HG02938 (cell line): ENCODE results near the gene FAM117B.
"Not testable (repeated sequence)": the region's sequence is repeated elsewhere in the genome, so short reads cannot be mapped to it uniquely, and the experiment has no call there.

Source experiments
- ATAC-seq: cut with Tn5 transposase; IDR thresholded peaks from one replicate; pipeline ENCODE4 v1.9.1; 2021; ENCODE audit warnings: mild to moderate bottlenecking, moderate library complexity; ENCODE audit not compliant: unreplicated experiment

FAM117B gene

DNA sequence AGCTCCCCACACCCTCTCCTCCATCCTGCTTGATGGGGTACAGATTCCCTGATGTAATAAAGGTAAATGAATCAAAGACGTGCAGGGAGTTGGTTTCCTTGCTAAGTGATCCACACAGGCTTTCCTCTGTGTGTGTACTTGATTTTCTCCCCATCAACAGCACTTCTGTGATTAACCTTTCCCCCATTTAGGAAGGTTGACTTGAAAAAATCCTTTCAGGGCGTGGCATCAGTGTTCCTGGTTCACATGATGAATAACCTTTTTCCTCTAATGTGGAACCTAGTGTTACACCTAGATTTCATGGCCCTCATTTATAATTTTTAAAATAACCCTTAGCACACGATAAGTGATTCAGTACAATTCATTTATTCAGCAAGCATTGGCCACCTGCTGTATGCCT lies 121.8 kb downstream of the FAM117B start:
- no peak for ATAC-seq

GRCh38 chr2:202757339-202757738 lies 122.6 kb downstream of the FAM117B start:
- no peak for ATAC-seq

GRCh38 chr2:202758128-202758527 lies 123.4 kb downstream of the FAM117B start:
- ATAC-seq: no peak

DNA sequence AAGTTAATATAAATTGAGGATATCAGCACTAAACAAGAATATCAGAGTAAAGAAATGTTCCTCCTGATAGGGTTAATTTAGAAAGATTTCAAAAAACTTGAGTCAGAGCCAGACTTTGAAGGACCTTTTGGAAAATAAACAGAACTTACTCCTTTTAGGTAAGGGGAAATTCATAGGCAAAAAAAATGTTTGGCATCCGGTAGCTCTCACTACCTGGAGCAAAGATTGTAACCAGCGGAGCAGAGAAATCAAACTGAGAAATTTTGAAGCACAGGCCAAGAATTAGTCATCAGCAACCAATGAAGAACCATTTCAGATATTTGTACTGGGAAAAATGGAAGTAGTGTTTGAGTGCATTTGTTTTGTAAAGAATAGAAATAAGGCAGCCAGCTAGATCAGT lies 123.8 kb downstream of the FAM117B start:
- ATAC-seq: no peak

DNA sequence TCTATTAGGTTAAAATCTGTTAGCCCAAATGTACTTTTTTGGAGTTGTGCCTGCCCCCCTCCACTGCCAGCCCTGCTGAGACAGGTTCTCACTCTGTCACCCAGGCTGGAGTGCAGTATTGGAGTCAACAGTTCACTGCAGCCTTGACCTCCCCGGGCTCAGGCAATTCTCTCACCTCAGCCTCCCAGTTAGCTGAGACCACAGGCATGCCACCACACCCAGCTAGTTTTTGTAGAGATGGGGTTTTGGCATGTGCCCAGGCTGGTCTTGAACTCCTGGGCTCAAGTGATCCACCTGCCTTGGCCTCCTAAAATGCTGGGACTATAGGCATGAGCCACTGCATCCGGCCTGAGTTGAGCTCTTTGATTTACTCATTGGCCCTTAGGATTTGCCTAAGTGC lies 126.1 kb downstream of the FAM117B start:
- ATAC-seq: no peak

GRCh38 chr2:202762556-202762955 lies 127.8 kb downstream of the FAM117B start:
- no peak for ATAC-seq

GRCh38 chr2:202763916-202764315 lies 129.1 kb downstream of the FAM117B start:
- no peak for ATAC-seq

- no peak for ATAC-seq
Observed at GRCh38 chr2:202764991-202765390, 130.2 kb downstream of the FAM117B start.

DNA sequence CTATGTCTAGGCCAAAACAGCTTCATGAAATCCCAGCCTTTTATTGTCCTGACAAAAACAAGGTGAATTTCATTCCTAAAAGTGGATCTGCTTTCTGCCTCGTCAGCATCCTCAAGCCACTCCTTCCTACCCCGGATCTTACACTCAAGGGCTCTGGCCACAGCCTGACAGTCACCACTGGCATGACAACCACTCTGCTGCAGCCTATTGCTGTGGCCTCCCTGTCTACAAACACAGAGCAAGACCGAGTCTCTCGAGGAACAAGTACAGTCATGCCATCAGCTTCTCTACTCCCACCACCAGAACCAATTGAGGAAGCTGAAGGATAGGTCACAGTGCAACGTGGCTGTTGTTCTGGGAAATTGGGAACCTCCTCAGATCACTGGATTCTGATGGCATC lies 130.7 kb downstream of the FAM117B start:
- ATAC-seq: no peak

GRCh38 chr2:202768273-202768672 lies 133.5 kb downstream of the FAM117B start:
- no peak for ATAC-seq

GRCh38 chr2:202769201-202769600 lies 134.4 kb downstream of the FAM117B start:
- no peak for ATAC-seq

GRCh38 chr2:202771336-202771735 lies 136.6 kb downstream of the FAM117B start:
- ATAC-seq: no peak

DNA sequence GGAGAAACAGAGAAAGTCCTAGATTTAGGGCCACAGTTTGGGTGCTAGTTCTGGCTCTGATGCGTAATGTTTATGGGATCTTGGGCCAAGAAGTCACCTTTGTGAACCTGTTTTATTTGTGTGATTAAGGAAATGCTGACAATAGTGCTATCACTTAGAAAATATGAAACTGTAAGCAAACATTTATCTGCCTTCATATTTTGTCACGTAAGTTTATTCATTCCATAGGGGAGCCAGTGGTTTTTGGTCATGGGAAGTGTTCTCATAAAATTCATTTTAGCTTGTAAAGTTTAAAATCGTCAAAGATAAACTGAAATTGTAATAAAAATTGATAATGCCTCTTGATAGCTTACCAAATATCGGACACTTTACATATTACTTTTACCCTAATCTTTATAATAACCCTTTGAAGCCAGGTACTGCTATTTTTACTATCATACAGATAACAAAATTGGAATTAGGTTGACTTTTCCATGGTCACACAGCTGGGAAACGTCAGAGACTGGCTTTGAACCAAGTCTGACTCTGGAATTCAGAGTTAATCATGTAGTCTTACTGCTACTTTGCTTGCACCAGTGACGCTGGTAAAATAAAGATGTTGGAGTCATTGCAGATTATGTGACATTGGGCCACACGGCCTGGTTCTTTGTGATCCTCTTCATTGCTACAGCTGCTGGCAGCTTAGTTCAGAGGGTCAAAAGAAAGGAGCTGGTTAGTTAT lies 137.1 kb downstream of the FAM117B start:
- ATAC-seq: no peak

DNA sequence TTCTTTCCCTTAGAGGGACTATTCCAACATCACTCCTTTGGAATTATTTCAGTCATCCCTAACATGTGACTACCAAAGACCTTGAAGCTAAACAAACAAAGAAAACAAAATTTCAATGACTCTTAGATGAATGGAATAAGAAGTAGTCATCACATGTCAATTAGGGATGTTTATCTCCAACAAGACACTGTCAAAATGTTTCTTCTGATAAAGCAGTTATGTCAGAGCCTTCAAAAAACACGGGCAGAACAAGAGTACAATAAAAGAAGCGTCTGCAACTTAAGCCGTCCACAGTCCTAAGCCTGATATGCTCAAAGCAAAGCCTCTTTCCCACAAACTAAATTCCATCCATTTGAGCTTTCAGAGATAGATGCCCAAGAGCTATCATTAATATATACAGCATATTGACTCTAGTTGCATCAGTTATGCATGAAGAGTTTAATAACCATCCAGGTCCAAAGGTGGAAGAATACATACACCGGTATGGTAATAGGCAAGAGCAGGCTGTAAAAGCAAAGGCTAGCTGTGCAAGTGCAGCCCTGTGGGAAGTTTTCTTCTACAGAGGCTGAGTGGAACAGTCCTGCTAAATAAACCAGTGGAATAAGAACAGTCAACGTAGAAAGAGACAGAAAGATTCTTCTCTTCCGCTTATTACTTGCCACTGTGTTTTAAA lies 138.7 kb downstream of the FAM117B start:
- no peak for ATAC-seq

- ATAC-seq: no peak
Observed at GRCh38 chr2:202774104-202774503, 139.3 kb downstream of the FAM117B start.

GRCh38 chr2:202778217-202778616 lies 143.4 kb downstream of the FAM117B start:
- ATAC-seq: no peak

GRCh38 chr2:202780514-202781021 lies 145.8 kb downstream of the FAM117B start:
- peak; percentile 97 for ATAC-seq

DNA sequence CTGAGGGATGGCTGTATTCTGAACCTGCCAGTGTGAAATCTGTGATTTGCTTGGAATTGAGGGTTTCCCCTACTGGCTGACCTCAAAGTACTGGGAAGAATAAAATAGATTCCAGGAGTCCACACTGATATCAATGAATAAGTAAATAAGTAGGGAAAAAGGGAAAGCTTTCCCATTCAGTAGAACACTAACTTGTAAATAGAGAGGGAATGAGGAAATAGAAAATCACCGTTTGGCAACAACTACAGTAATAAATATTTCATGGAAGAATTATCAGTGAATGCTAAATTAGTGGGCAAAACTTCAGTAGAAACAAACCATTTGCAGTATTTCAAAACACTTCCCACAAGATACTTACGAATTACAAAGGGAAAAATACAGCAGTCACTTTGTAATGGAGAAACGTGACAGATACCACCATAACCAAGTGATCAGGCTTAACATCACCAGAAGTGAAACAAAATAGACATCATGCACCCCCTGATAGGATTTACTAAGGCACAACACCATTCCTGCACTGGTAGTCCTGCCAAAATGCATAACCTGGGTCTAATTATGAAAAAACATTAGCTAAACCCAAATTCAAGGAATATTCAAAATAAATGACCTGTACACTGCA lies 148.3 kb downstream of the FAM117B start:
- ATAC-seq: no peak

DNA sequence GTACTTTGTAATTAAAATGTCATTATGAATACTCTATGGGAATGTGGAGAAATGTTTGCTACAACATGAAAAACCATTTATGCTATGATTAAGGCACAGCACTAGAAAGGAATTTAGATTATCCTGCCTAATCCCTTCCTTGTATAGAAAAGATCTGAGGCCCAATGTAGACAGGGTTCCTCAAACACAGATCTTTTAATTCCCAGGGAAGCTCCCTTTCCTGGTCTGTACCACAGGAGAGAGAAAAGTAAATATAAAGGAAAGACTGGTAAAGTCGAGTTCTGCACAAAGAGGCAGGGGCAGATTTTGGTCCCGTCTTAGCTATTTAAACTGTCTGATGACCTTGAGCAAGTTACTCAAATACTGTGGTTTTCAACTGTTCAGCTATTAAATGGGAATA lies 152.1 kb downstream of the FAM117B start:
- no peak for ATAC-seq

DNA sequence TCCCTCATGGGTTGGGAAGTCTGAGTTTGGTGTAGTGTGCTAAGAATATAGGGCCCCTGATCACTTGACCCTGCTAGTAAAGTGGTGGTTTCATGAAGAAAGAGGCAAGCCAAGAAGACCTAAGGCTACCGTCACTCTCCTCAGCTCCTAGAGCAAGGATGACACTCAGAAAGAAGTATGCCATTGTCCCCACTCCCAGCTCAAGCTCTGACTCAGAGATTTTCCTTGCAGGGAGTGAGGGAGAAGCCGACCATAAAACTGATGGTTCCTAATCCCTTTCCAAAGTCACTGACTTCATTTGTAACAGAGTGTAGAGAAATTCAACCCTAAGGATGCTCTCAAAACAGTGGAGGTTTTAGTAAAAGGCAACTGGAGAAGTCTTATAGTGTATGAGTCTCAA lies 155.9 kb downstream of the FAM117B start:
- ATAC-seq: no peak

GRCh38 chr2:202797944-202798343 lies 163.2 kb downstream of the FAM117B start:
- no peak for ATAC-seq

DNA sequence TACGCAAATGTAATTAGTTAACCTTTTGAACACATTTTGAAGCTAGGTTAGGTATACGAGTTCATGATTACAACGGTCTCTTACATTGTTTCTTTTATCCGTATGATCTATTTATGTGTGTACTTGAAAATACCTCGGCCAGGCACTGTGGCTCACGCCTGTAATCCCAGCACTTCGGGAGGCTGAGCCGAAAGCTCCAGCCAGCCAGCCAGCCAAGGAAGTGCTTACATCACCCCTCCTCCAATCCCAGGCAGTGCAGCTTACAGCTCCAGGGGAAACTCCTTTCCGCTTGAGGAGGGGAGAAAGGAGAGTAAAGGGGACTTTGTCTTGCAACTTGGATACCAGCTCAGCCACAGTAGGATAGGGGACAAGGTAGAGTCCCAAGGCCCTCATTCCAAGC lies 171.1 kb downstream of the FAM117B start:
- ATAC-seq: not testable (repeated sequence)
